ENCODE results near the gene LDB3.

DNA sequence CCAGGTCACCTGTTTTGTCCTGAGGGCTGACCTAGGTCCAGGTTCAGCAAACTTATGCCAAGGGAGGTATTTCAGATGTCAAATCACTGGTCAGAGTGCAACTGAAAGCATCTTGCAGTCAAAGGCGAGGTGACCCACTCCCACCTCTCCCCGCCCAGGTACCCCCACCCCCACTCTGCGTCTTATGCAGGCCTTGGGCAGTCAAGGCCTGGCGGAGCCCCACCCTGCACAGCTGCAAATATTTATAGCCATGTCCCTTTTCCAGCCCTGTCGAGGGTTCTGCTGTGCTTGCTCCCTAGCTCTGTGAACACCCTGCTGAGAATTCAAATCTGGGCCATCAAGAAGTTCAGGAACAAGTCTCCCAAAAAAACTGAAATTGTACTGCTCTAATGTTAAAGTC lies 47.5 kb downstream of the LDB3 start:
- TF ChIP-seq POLR2AphosphoS5 (IDR thresholded peaks at IDR 0.05; ENCODE audit: borderline replicate concordance, low read depth, low read length) (no peak), EZH2 (IDR thresholded peaks at IDR 0.05) (no peak)

All from SK-N-MC (cell line).